Esophagus squamous epithelium (tissue), 4 donors: ENCODE data around the gene L3MBTL2.

Experiments used
- POLR2A ChIP-seq, 4 donors: fragments of 450-650 bp; IDR thresholded peaks; one replicate each; pipeline ENCODE4 v1.6.1; 2017; ENCODE audit warnings: antibody characterized with exemption in 4 of 4, mild to moderate bottlenecking in 4 of 4, moderate library complexity in 3 of 4
- TF ChIP-seq, protein P1 (sequence below), 6 experiments: fragments of 450-650 bp in 4 of 6; fragments of 200-600 bp in 2 of 6; sonication (generic) in 2 of 6; IDR thresholded peaks; one replicate each; pipeline ENCODE4 v1.5.1; 2016 to 2019; ENCODE audit warnings: antibody characterized with exemption in 6 of 6, mild to moderate bottlenecking in 4 of 6, moderate library complexity in 4 of 6

GRCh38 chr22:41243361-41243760 is 38.2 kb downstream of the L3MBTL2 start:
- TF ChIP-seq, protein P1, sequence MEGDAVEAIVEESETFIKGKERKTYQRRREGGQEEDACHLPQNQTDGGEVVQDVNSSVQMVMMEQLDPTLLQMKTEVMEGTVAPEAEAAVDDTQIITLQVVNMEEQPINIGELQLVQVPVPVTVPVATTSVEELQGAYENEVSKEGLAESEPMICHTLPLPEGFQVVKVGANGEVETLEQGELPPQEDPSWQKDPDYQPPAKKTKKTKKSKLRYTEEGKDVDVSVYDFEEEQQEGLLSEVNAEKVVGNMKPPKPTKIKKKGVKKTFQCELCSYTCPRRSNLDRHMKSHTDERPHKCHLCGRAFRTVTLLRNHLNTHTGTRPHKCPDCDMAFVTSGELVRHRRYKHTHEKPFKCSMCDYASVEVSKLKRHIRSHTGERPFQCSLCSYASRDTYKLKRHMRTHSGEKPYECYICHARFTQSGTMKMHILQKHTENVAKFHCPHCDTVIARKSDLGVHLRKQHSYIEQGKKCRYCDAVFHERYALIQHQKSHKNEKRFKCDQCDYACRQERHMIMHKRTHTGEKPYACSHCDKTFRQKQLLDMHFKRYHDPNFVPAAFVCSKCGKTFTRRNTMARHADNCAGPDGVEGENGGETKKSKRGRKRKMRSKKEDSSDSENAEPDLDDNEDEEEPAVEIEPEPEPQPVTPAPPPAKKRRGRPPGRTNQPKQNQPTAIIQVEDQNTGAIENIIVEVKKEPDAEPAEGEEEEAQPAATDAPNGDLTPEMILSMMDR (IDR thresholded peaks at IDR 0.05): no peak
- no peak for TF ChIP-seq POLR2A (IDR thresholded peaks at IDR 0.05)
